Measurements from ENCODE around the gene PKP3.
"Not testable (repeated sequence)": the region's sequence is repeated elsewhere in the genome, so short reads cannot be mapped to it uniquely, and the experiment has no call there.

PKP3 gene

DNA sequence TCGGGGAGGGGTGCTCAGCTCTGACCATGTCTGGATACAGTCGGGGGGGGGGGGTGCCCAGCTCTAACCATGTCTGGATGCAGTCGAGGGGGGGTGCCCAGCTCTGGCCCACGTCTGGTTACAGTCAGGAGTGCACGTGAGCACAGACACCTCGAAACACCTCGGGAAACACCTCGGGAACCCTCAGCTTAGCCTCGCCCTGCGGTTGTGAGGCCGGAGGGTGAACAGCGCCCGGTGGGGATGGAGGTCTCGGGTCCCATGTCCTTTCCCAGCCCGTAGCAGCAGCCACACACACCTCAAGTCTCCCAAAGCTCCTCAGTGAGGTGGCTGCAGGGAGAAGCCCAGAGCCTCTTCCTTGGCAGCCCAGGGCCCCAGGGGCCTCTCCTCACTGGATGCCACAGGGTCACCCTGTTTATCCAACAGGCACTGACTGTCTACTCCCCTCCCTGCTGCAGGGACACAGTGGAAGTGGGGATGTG is 18.7 kb downstream of the PKP3 start:
- DNase-seq (ENCODE audit: low spot score): no peak

GRCh38 chr11:413120-414081 is 19.4 kb downstream of the PKP3 start:
- DNase-seq (ENCODE audit: low spot score): no peak

DNA sequence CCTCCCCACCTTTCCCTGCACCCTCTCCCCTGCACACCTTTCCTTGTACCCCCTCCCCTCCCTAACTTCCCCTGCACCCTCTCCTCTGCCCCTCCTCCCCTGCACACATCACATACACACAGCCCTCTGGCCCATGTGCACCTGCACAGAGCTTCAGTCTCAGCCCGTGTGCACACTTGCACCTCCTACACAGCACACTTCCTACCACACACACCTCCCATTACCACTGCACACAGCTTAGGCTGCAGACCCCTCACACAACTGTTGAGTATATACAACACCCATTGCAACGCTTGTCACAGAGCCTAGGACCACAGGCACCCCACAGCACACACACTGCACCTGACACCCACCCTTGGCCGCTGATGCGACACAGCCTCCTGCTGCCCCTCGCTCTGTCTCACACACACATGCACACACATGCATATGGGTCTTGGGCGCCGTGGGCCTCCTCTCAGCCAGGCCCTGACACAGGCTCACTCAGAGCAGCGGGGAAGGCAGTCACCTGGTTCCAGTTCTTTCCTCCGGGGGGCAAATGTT is 20.4 kb downstream of the PKP3 start:
- no peak for DNase-seq (ENCODE audit: low spot score)

DNA sequence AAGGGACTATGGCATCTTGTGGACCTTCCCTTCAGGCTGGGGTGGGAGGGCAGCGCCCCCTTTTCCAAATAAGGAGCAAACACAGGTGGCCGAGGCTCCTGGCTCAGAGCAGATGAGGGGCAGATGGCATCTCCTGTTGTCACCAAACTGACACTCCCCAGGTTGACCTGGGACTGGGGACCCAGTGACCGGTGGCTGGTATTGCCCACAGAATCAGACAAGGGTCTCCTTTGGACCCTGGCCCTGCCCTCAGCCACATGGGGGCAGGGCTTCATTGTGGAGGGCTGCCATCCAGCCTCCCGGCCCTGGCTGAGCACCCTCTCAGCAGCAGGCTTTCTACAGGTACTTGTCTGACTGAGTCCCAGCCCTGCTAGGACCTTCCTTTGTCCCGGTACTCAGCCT is 21.6 kb downstream of the PKP3 start:
- DNase-seq (ENCODE audit: low spot score): no peak

DNA sequence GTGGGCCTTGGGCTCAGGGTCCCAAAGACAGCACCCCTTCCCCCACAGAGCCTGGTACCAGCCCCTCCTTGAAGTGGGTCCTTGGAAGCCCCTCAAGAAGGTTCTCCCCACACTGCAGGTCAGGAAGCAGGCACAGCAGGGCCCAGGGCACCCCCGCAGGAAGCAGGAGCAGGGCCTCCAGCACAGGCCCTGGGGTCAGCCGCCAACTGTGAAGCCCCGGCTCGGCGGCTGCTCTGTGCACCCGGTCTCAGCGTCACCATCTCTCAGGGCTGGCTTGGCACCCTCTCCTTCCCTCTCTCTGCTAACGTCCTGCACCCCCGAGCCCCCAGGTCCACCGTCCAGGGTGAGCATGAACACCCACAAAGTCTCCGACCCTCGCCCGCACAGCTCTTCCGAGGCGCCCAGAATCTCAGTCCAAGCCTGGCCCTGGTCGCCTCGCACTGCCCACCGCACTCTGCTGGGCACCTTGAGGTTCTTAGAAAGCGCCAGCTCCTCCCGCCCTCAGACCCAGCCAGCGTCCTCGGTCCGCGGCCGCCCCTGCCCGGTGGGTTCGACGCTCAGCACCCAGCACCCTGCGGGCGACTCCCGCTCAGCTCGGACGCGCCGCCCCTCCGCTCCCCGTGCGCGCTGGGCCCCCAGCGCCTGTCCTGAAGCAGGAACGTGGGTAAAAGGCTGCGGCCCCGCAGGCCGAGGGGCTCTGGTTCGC is 22.2 kb downstream of the PKP3 start:
- DNase-seq (ENCODE audit: low spot score): no peak

DNA sequence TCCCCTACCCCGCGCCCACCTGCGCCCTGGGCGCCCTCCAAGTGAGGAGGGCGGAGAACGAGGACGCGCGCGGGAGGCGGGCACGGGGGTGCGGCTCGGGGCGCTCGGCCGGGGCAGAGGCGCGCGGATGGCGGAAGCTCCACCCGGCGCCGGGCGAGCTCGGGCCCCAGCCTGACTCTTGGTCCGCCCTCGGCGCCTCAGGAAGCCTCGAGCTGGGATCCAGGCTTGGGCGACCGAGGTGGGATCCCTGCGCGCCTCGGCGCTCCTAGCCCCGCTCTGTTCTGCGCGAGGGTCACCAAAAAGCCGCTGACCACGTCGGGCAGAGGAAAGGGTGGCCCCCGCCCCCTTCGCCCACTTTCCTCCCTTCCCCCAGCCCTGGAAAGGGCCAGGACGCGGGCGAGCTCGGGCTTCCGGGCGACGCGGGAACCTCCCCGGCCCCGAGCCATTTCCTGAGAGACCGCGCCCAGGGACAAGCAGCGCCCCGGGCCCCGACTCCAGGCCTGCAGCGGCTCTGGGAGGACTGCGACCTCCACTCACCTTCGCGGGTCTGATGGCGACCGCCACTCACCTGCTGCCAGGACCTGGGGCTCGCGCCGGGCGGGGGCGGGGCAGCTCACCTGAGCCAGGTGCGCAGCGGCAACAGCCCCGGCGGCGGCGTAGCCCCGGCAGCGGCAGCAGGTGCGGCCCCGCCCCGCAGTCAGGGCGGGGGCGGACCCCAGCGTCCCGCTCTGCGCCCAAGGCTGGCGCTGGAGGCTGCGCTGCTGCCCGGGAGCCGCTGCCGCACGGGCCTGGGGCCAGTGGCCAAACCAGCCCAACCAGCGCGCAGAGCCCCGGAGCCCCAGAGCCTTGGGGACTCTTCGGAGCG is 23.0 kb downstream of the PKP3 start:
- no peak for DNase-seq (ENCODE audit: low spot score)

DNA sequence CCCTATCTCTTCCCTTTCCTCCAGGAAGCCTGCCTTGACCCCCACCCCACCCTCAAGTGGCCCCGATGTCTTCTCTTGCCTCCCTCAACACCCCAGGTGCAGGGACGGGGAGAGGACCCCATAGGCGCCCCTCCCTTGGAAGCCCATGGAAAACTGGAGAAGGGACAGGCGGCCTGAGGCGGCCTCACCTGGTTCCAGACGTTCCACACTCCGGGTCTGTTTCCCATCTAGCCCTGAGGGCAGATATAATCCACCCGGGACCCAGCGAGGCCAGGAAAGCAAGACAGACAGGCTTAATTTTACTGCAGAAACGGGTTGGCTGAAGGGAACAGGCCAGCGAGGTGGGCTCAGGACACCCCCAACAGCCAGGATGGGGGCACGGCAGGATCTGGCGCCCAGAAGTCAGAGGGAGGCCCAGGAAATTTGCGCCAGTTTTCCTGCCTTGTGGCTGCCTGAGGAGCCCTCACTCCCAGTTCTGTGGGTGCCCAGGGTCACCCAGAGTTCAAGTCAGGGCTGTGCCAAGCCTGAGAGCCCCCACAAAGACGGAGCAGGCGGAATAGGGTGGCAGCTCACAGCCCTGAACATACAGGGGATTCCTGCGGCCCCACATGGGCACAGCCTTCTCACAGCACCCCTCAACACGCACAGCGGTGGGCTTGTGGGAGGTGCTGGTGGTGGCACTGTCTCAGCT is 23.8 kb downstream of the PKP3 start:
- no peak for DNase-seq (ENCODE audit: low spot score)

GRCh38 chr11:418343-419247 is 24.6 kb downstream of the PKP3 start:
- DNase-seq (ENCODE audit: low spot score): no peak

DNA sequence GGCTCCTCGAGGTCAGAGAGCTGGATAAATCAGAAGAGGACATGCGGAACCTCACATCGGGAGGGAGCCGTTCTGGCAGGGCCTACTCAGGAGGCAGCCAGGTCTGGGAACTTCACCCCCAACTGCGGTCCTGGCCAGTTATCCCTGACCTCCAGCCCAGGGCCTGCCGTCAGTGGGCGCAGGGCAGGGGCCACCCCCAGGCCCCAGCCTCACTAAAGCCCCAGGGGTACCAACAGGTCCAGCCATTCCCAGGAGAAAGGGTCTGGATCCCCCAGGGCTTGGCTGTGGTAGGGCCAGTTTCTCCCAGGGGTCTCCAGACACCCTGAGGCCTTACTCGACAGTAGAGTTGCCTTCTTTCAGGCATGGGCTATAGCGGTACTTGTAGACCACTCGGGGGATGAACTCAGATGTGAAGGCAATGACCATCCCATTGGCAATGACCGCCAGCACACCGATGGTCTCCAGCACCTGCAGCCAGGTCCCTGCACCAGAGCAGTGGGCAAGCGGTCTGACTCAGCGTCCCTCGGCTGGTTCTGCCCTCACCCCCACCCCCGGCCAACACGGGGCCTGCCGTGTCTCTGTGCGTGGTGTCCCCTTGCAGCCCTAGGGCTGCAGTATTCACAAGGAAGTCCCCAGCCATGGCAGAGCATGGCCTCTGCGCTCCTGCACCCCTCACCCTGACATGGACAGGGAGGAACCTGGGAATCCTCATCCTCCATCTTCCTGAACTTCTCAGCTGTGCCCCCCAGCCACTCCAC is 25.4 kb downstream of the PKP3 start:
- no peak for DNase-seq (ENCODE audit: low spot score)

DNA sequence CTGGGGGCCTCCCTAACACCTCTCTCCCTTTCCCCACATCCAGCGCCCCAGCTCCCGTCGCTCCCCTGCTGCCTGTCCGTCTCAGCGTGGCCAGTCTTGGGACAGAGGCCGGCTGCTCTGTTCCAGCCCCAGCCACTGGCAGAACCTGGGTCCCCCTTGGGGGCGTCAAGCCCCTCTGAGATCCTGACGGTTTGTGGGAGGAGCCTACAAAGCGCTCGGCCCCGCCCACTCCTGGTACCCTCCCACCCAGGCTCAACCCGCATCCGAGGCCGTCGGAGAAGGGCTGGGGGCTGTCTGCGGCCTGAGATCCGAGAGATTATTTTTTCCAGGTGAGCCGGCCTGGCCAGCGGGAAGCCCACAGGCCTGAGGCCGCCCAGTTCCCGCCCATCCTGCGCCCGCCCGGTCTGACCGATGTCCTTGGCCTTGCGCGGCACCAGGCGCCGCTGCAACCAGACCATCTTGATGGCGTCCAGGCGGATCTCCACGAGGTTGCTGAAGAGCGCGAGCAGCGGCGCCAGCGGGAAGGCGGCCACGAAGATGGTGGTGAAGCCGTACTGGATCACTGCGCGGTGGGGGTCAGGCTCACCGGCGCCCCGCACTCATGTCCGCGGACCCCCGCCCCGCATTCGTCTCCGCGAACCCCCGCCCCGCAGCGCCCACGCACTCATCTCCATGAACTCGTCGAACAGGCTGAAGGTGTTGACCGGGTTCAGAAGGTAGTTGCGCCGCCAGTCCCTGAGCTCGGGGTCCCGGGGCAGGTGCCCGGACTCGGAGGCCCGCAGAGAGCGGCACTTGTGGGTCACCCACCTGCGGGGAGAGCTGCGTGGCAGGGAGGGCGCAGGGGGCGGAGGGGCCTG is 26.3 kb downstream of the PKP3 start:
- DNase-seq (ENCODE audit: low spot score): no peak

DNA sequence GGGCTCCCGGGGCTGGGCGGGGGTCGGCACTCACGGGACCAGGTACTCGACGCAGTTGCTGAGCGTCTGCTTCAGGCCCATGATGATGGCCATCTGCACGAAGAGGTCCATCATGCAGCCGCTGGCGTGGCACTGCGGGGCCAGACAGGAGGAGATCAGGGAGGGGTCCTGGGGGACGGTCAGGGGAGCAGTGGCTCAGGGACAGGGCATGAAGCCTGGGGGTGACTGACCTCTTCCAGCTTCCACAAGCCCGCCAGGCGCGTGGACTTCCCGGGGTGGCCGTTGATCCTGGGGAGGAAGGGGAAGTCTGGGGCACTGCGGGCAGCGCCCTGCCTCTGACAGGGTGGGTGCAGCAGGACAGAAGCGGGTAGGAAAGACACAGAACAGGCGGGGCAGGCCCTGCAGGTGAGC is 26.9 kb downstream of the PKP3 start:
- no peak for DNase-seq (ENCODE audit: low spot score)

GRCh38 chr11:422249-422656 is 28.2 kb downstream of the PKP3 start:
- DNase-seq (ENCODE audit: low spot score): no peak

DNA sequence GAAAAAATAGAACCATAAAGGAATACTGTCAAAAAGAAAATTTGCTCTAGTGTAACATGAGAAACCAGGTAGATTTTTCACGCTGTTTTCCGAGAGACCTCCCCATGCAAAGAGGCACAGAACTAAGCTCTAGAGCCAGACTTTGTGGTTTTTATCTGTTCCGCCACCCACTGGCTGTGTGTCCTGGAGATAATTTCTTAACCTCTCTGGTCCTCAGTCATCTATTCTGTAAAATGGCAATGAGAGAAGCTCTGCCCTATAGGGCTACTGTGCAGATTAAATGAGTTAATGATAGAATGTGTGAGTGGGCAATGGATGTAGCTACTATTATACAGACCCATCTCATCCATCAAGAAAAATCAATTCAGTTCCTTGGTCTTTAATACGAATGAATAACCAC is 30.2 kb downstream of the PKP3 start:
- no peak for DNase-seq (ENCODE audit: low spot score)

GRCh38 chr11:424766-425165 is 30.8 kb downstream of the PKP3 start:
- not testable (repeated sequence) for DNase-seq (ENCODE audit: low spot score)

DNA sequence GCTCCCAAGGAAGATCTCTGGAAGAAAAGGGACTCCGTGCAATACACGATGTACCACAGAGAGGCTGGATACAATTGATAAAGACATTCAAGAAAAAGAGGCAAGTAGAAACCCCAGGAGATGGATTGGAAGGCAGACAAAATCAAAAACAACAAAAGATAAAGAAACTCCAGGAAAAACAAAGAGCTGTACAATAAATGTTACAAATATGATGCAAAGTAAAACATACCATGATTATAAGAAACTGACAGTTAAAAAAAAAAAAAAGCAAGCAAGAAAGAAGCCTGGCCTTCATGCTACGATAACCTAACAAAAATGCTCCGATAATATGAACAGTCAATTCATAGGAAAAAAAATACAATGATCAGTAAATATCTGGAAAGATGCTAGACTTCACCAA is 31.3 kb downstream of the PKP3 start:
- DNase-seq (ENCODE audit: low spot score): no peak

DNA sequence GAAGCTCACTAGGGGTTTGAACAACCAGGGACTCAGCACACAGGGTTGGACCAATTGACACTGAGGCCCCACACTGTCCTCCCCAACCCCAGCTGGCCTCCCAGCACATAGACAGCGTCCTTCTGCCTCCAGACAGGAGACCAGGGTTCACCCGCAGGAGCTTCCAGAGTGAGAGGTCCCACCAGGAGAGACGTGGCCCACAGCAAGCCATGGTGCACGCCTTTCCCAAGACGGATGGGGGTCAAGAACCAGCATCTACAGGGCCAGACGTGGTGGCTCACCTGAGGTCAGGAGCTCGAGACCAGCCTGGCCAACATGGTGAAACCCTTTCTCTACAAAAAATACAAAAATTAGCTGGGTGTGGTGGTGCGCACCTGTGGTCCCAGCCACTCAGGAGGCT is 32.8 kb downstream of the PKP3 start:
- DNase-seq (ENCODE audit: low spot score): no peak

- DNase-seq (ENCODE audit: low spot score): no peak
These were observed 34.3 kb downstream of the PKP3 start for GRCh38 chr11:428295-428694.

- DNase-seq (ENCODE audit: low spot score): no peak
These were observed 35.4 kb downstream of the PKP3 start for GRCh38 chr11:429391-429790.
